Measurements from ENCODE around the gene STING1. TPM values are rescaled to one million over a fixed set of nuclear protein-coding genes. Genes with fewer than 3 reads are reported as not detected.

The STING1 gene
- total and polyA plus RNA-seq, 11 donors = 20.4 to 119 (median 53.8) TPM

GRCh38 chr5:139495638-139496435 lies 13.3 kb upstream of the STING1 start:
- TF ChIP-seq POLR2A (IDR thresholded peaks at IDR 0.05) (no peak), CTCF (IDR thresholded peaks at IDR 0.05) (no peak)
- no peaks in the 10 kb centered on the region for H3K36me3 ChIP-seq
- no peaks in the 10 kb centered on the region for H3K27me3 ChIP-seq
- intact Hi-C loops (cut with DNase I) = no loop called here
- H3K9me3 ChIP-seq = no peaks in the 10 kb centered on the region
- no peak overlapping the region for H3K4me3 ChIP-seq
- peaks cover 0 to 29% (median 12%) of the 10 kb centered on the region in 12 donors for H3K4me1 ChIP-seq
- 62 to 77% (median 73%) methylated on average over 3 of the region's 3 CpGs for WGBS, 4 donors
- peak overlapping the region in 8 of 12 donors; percentile 3 to 63 (median 23) for H3K27ac ChIP-seq
- DNase-seq = no peak
- ATAC-seq = peak in 2 of 4 donors; percentile 49 to 66

- intact Hi-C loops (cut with DNase I) = no loop called here
- peaks cover 0 to 29% (median 12%) of the 10 kb centered on the region in 12 donors for H3K4me1 ChIP-seq
- ATAC-seq = no peak
- no peaks in the 10 kb centered on the region for H3K27me3 ChIP-seq
- no peaks in the 10 kb centered on the region for H3K36me3 ChIP-seq
- H3K9me3 ChIP-seq = no peaks in the 10 kb centered on the region
- no peak overlapping the region for H3K27ac ChIP-seq
- H3K4me3 ChIP-seq = no peak overlapping the region
- no peak for DNase-seq
- no peak for TF ChIP-seq POLR2A (IDR thresholded peaks at IDR 0.05)
- no peak for TF ChIP-seq CTCF (IDR thresholded peaks at IDR 0.05)
Observed at GRCh38 chr5:139494832-139495231, 12.3 kb upstream of the STING1 start.

- no peak for ATAC-seq
- H3K9me3 ChIP-seq = no peaks in the 10 kb centered on the region
- intact Hi-C loops (cut with DNase I) = no loop called here
- TF ChIP-seq CTCF (IDR thresholded peaks at IDR 0.05) (no peak), POLR2A (IDR thresholded peaks at IDR 0.05) (no peak)
- H3K27me3 ChIP-seq = no peaks in the 10 kb centered on the region
- H3K4me1 ChIP-seq = peaks cover 0 to 30% (median 12%) of the 10 kb centered on the region in 12 donors
- H3K27ac ChIP-seq = no peak overlapping the region
- H3K4me3 ChIP-seq = no peak overlapping the region
- H3K36me3 ChIP-seq = no peaks in the 10 kb centered on the region
- 92 to 97% (median 96%) methylated on average over 3 of the region's 3 CpGs for WGBS, 4 donors
- DNase-seq = no peak
Observed at GRCh38 chr5:139494256-139494655, 11.7 kb upstream of the STING1 start.

GRCh38 chr5:139492700-139493192 lies 10.2 kb upstream of the STING1 start:
- Histone ChIP-seq H3K27ac (peak overlapping the region in 9 of 12 donors; percentile 7 to 59 (median 28)), H3K27me3 (no peaks in the 10 kb centered on the region), H3K36me3 (no peaks in the 10 kb centered on the region), H3K4me1 (peaks cover 0 to 45% (median 12%) of the 10 kb centered on the region in 12 donors), H3K4me3 (peak overlapping the region in 2 of 12 donors; percentile 9 to 15), H3K9me3 (no peaks in the 10 kb centered on the region)
- TF ChIP-seq POLR2A (IDR thresholded peaks at IDR 0.05) = no peak
- TF ChIP-seq CTCF (IDR thresholded peaks at IDR 0.05) = peak in 6 of 12 donors; percentile 15 to 43 (median 28)
- WGBS, 4 donors = 6 to 11% (median 8%) methylated on average over 6 of the region's 6 CpGs
- DNase-seq (peak in 2 of 5 donors; percentile 34 to 37), ATAC-seq (peak; percentile 55 to 82 (median 67))
- intact Hi-C loops (cut with DNase I) = no loop called here

All from heart left ventricle (tissue), 16 donors.